AG04449 (cell line): ENCODE data around the gene ROCK2.

Experiments
- CTCF ChIA-PET: fragments of 350-600 bp; formaldehyde crosslinking; extraction: SDS; loops from one replicate; lab custom pipeline; 2021; ENCODE audit warnings: antibody characterized with exemption; lab: Yijun Ruan, JAX
- POLR2A ChIA-PET: fragments of 400-600, 350-600 bp; formaldehyde crosslinking; extraction: SDS; loops from one replicate; lab custom pipeline; 2020; ENCODE audit warnings: antibody characterized with exemption, inconsistent platforms; lab: Yijun Ruan, JAX
- DNase-seq: peaks from one replicate; pipeline ENCODE4 v3.0.0-alpha.2; 2010; ENCODE audit warnings: low read depth, low spot score
- H3K4me3 ChIP-seq: 2 replicates; pipeline ENCODE4 v1.5.1; 2011; ENCODE audit warnings: low read depth, mild to moderate bottlenecking, control low read depth, low read length
- TF ChIP-seq, protein P1 (sequence below): IDR thresholded peaks from one replicate; pipeline ENCODE4 v1.5.1; 2011; ENCODE audit warnings: mild to moderate bottlenecking, moderate library complexity, low read length, control low read depth, inconsistent platforms; ENCODE audit not compliant: insufficient read depth; ENCODE audit errors: missing control alignments

Gene ROCK2

GRCh38 chr2:11212645-11213044, 131.8 kb downstream of the ROCK2 start:
- no peak overlapping the region for H3K4me3 ChIP-seq
- ChIA-PET POLR2A (no interaction called here), CTCF (interaction anchor here (0.8 to 4.2 kb wide), 4 partner anchors 10 to 80 kb away, joined by 3 to 20 read pairs (median 3); a partner anchor contains a TSS)
- no peak for DNase-seq
- TF ChIP-seq, protein P1, sequence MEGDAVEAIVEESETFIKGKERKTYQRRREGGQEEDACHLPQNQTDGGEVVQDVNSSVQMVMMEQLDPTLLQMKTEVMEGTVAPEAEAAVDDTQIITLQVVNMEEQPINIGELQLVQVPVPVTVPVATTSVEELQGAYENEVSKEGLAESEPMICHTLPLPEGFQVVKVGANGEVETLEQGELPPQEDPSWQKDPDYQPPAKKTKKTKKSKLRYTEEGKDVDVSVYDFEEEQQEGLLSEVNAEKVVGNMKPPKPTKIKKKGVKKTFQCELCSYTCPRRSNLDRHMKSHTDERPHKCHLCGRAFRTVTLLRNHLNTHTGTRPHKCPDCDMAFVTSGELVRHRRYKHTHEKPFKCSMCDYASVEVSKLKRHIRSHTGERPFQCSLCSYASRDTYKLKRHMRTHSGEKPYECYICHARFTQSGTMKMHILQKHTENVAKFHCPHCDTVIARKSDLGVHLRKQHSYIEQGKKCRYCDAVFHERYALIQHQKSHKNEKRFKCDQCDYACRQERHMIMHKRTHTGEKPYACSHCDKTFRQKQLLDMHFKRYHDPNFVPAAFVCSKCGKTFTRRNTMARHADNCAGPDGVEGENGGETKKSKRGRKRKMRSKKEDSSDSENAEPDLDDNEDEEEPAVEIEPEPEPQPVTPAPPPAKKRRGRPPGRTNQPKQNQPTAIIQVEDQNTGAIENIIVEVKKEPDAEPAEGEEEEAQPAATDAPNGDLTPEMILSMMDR, result no peak

- CTCF ChIA-PET, result interaction anchor here (0.8 to 2.3 kb wide), 7 partner anchors 10 to 239 kb away, joined by 3 to 7 read pairs (median 3); a partner anchor contains a TSS
- no peak for DNase-seq
- no peak overlapping the region for H3K4me3 ChIP-seq
- POLR2A ChIA-PET, result no interaction called here
- TF ChIP-seq, protein P1, result no peak
Observed at GRCh38 chr2:11208083-11208482, 136.4 kb downstream of the ROCK2 start.

DNA sequence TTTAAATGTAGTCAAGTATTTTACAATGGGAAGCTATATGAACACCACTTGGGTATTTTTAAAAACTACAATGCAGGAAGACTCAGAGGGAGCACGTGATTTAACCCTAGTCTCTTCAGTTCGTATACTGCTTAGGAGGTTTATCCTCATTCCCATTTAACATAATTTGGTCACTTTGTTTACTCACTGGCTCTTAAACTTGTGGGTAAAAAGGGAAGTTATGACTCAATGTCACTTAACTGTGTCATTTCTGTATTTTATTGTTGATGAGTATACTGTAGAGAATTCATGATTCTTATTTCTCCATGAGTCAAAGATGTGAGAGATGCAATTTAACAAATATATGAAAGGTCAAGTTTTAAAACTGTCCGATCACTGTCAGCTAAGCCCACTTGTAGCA, 141.0 kb downstream of the ROCK2 start:
- DNase-seq, result no peak
- CTCF ChIA-PET, result interaction anchor here (1.1 to 2.0 kb wide), 5 partner anchors 9 to 74 kb away, joined by 3 to 12 read pairs (median 3); a partner anchor contains a TSS
- TF ChIP-seq, protein P1, result no peak
- POLR2A ChIA-PET, result no interaction called here
- H3K4me3 ChIP-seq, result no peak overlapping the region

GRCh38 chr2:11201969-11202368, 142.5 kb downstream of the ROCK2 start:
- DNase-seq, result no peak
- ChIA-PET CTCF (interaction anchor here (0.7 to 3.9 kb wide), 6 partner anchors 10 to 70 kb away, joined by 3 to 29 read pairs (median 4); a partner anchor contains a TSS), POLR2A (no interaction called here)
- H3K4me3 ChIP-seq, result no peak overlapping the region
- TF ChIP-seq, protein P1, result no peak

DNA sequence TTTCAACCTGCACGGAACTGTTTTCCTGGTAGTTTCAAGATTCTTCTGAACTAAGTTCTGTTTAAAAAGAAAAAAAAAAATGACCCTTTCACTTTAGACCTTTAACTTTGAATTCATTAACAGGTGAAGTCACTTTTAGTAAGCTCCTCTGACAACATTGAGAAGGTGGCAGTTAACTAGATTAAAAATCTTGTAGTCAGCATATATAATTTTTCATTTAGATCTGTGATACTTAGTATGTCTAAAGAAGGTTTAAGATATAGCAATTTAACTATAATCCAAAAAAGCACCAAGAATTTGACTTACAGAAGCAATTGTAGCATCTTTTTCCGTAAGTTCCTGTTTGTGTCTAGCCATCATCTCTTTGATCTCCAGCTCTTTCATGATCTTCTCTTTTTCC, 143.8 kb downstream of the ROCK2 start:
- no peak for DNase-seq
- POLR2A ChIA-PET, result no interaction called here
- TF ChIP-seq, protein P1, result no peak
- no peak overlapping the region for H3K4me3 ChIP-seq
- CTCF ChIA-PET, result interaction anchor here (1.1 to 3.9 kb wide), 4 partner anchors 17 to 365 kb away, joined by 3 to 29 read pairs (median 6); a partner anchor contains a TSS

DNA sequence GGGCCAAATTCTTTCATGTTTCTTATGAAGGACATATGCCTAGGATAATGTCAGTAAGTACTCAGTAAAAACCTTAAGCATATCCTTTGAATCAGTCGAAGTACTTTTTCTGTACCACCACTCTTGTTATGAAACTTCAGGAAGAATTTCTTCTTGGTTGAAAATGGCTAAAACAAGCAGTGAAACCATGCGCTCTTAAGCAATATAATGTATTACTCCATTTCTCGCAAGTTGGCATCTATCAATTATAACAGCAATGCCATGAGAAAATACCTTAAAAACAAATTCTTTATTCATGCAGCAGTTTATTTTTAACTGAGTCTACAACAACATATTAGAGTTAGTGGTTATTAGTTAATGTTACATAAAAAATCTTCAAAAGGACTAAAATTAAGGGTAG, 148.2 kb downstream of the ROCK2 start:
- CTCF ChIA-PET, result interaction anchor here (1.4 kb wide), 1 partner anchor 10 kb away, joined by 3 read pairs; no protein-coding TSS in a partner anchor
- no peak overlapping the region for H3K4me3 ChIP-seq
- DNase-seq, result no peak
- TF ChIP-seq, protein P1, result no peak
- POLR2A ChIA-PET, result no interaction called here
